MCF 10A (cell line): ENCODE results near the gene TUBA4A. TPM values are rescaled to one million over a fixed set of nuclear protein-coding genes. Genes with fewer than 3 reads are reported as not detected.

Experiments used
- BruUV-seq: library from RNA; stranded (reverse); fragments of 400-500 nt; replicated peaks from 2 replicates; lab custom pipeline; 2021; lab: Mats Ljungman, UMichigan
- CTCF ChIA-PET: fragments of 300-600 bp; sonication (Branson Sonifier 250); formaldehyde crosslinking; extraction: SDS; loops from one replicate; lab custom pipeline; 2021; ENCODE audit warnings: antibody characterized with exemption, inconsistent platforms; lab: Yijun Ruan, JAX
- POLR2A ChIA-PET: fragments of 300-600, 350-650 bp; sonication (Branson Sonifier 250); formaldehyde crosslinking; extraction: SDS; loops from one replicate; lab custom pipeline; 2020; ENCODE audit warnings: antibody characterized with exemption, inconsistent platforms; lab: Yijun Ruan, JAX
- DNase-seq: peaks from one replicate; pipeline ENCODE4 v3.0.0-alpha.2; 2018; ENCODE audit not compliant: unreplicated experiment
- H3K27ac Mint-ChIP-seq: one replicate; pipeline ENCODE4 v1.8.0; 2022; ENCODE audit warnings: mild to moderate bottlenecking, low read depth, mixed read lengths; ENCODE audit not compliant: unreplicated experiment
- H3K27me3 Mint-ChIP-seq: one replicate; pipeline ENCODE4 v1.8.0; 2022; ENCODE audit warnings: mixed read lengths; ENCODE audit not compliant: insufficient read depth, unreplicated experiment
- H3K36me3 Mint-ChIP-seq: one replicate; pipeline ENCODE4 v1.8.0; 2022; ENCODE audit warnings: mild to moderate bottlenecking, moderate library complexity, mixed read lengths; ENCODE audit not compliant: insufficient read depth, unreplicated experiment
- H3K4me1 Mint-ChIP-seq: one replicate; pipeline ENCODE4 v1.8.0; 2022; ENCODE audit warnings: mixed read lengths; ENCODE audit not compliant: insufficient read depth, unreplicated experiment
- H3K4me3 Mint-ChIP-seq: one replicate; pipeline ENCODE4 v1.8.0; 2022; ENCODE audit warnings: mild to moderate bottlenecking, moderate library complexity, mixed read lengths; ENCODE audit not compliant: unreplicated experiment
- H3K9me3 Mint-ChIP-seq: one replicate; pipeline ENCODE4 v1.8.0; 2022; ENCODE audit warnings: mixed read lengths; ENCODE audit not compliant: unreplicated experiment
- CTCF ChIP-seq: fragments of 200-600 bp; IDR thresholded peaks from one replicate; pipeline ENCODE4 v1.8.0; 2022; ENCODE audit warnings: antibody characterized with exemption, mild to moderate bottlenecking; ENCODE audit not compliant: unreplicated experiment
- intact Hi-C: fragments of 100-400 bp; cut with micrococcal nuclease; formaldehyde crosslinking; loops from 2 replicates; pipeline ENCODE4 v1.14.1; 2022
- total RNA-seq: library from RNA; stranded (reverse); gene quantifications from 2 replicates; pipeline ENCODE4 v1.2.3, GENCODE V29; 2022

TUBA4A gene
- total RNA-seq, 1 experiment from 2014 or later = 80.5 TPM

DNA sequence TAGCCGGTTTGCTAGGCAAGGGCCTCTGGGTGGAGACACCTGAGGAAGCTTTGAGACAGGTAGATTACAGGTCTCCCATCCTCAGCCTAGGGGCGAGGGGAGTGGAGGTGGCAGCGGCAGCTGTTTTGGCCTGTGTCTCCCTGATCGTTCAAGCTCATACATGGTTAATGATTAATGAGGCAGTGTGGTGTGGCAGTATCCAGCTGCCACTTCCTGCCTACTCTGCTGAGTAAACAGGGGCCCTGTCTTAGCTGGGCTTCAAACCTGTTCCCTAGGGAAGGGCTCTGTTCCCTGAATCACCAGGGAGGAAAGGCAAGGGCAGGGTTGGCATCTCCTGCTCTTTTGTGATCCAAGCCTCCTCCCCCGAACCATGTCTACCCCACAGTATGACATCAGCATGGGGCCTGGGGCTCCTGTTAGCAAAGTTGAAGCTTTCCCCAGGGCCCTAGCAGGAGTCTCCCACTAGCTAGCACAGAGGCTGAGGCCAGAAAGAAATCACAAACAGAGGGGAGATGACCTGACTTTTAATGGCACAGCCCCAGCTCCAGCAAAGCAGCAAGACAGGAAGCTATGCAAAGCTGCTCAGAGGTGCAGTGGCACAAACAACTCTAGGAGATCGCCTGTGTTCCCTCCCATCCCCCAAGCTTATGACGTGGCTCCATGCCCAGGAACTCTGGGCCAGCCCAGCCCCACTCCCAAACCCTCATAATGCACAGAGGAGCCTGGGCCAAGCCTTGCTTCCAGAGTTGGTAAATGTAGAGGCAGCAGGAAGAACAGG lies 4.3 kb downstream of the TUBA4A start:
- H3K36me3 Mint-ChIP-seq = peaks cover 64% of the 10 kb centered on the region
- H3K4me1 Mint-ChIP-seq = peaks cover 35% of the 10 kb centered on the region
- H3K27ac Mint-ChIP-seq = peak overlapping the region; percentile 86
- intact Hi-C loops = loop anchor here (1.0 to 5.0 kb wide), 2 partner anchors 48 to 89 kb away; partner anchors contain the start of gene NHEJ1
- ChIA-PET CTCF (interaction anchor here (0.6 to 10.3 kb wide), 13 partner anchors 13 to 392 kb away, joined by 3 to 123 read pairs (median 4); partner anchors contain the start of genes ANKZF1, ATG9A, CNPPD1 and DNAJB2), POLR2A (interaction anchor here (0.8 to 14.1 kb wide), 18 partner anchors 11 to 1031 kb away, joined by 3 to 401 read pairs (median 6); partner anchors contain the start of genes ABCB6, ANKZF1, ATG9A and CNPPD1)
- peak overlapping the region; percentile 64 for H3K4me3 Mint-ChIP-seq
- DNase-seq = peak; percentile 92
- no TSS peak for BruUV-seq
- H3K9me3 Mint-ChIP-seq = no peaks in the 10 kb centered on the region
- no peak for TF ChIP-seq CTCF
- H3K27me3 Mint-ChIP-seq = no peaks in the 10 kb centered on the region

GRCh38 chr2:219248845-219249202 lies 4.9 kb downstream of the TUBA4A start:
- Mint-ChIP-seq H3K4me3 (peak overlapping the region; percentile 64), H3K4me1 (peaks cover 35% of the 10 kb centered on the region), H3K36me3 (peaks cover 64% of the 10 kb centered on the region), H3K27me3 (no peaks in the 10 kb centered on the region), H3K9me3 (no peaks in the 10 kb centered on the region), H3K27ac (peak overlapping the region; percentile 86)
- ChIA-PET POLR2A (interaction anchor here (0.8 to 14.1 kb wide), 11 partner anchors 16 to 349 kb away, joined by 3 to 401 read pairs (median 11); partner anchors contain the start of genes ABCB6, ANKZF1, ATG9A and CNPPD1), CTCF (interaction anchor here (0.6 to 10.3 kb wide), 9 partner anchors 13 to 393 kb away, joined by 3 to 123 read pairs (median 4); partner anchors contain the start of gene NHEJ1)
- TF ChIP-seq CTCF = no peak
- no TSS peak for BruUV-seq
- intact Hi-C loops = loop anchor here (1.0 to 5.0 kb wide), 2 partner anchors 48 to 89 kb away; partner anchors contain the start of gene NHEJ1
- no peak for DNase-seq

GRCh38 chr2:219247678-219248642 lies 5.8 kb downstream of the TUBA4A start:
- POLR2A ChIA-PET = interaction anchor here (0.5 to 14.1 kb wide), 6 partner anchors 15 to 273 kb away, joined by 3 to 401 read pairs (median 22); partner anchors contain the start of genes ANKZF1, ATG9A, CNPPD1 and DNAJB2
- CTCF ChIA-PET = interaction anchor here (0.6 to 10.3 kb wide), 8 partner anchors 16 to 537 kb away, joined by 3 to 123 read pairs (median 4); partner anchors contain the start of gene NHEJ1
- peak overlapping the region; percentile 86 for H3K27ac Mint-ChIP-seq

More at GRCh38 chr2:219247678-219248642, 5.8 kb downstream of the TUBA4A start:
- DNase-seq = no peak
- Mint-ChIP-seq H3K36me3 (peaks cover 60% of the 10 kb centered on the region), H3K4me3 (peak overlapping the region; percentile 64), H3K27me3 (no peaks in the 10 kb centered on the region), H3K4me1 (peaks cover 35% of the 10 kb centered on the region), H3K9me3 (no peaks in the 10 kb centered on the region)
- no peak for TF ChIP-seq CTCF
- intact Hi-C loops = loop anchor here (5.0 kb wide), 1 partner anchor 49 kb away; no protein-coding TSS in a partner anchor
- no TSS peak for BruUV-seq
